HFFc6 (cell line): ENCODE measurements around the gene JAKMIP2. TPM values are rescaled to one million over a fixed set of nuclear protein-coding genes. Genes with fewer than 3 reads are reported as not detected.

Experiments used
- DNase-seq: peaks from one replicate; pipeline ENCODE4 v3.0.0-alpha.2; 2018
- H3K27ac Mint-ChIP-seq: 2 replicates; pipeline ENCODE4 v1.8.0; 2020; ENCODE audit warnings: mild to moderate bottlenecking, mixed read lengths
- H3K27me3 Mint-ChIP-seq: 2 replicates; pipeline ENCODE4 v1.8.0; 2021; ENCODE audit warnings: mild to moderate bottlenecking, moderate library complexity, mixed read lengths; ENCODE audit not compliant: insufficient read depth
- H3K36me3 Mint-ChIP-seq: 2 replicates; pipeline ENCODE4 v1.8.0; 2021; ENCODE audit warnings: low read depth, mixed read lengths
- H3K4me1 Mint-ChIP-seq: 2 replicates; pipeline ENCODE4 v1.8.0; 2020; ENCODE audit warnings: low read depth, mixed read lengths
- H3K4me3 Mint-ChIP-seq: 2 replicates; pipeline ENCODE4 v1.8.0; 2020; ENCODE audit warnings: mild to moderate bottlenecking, moderate library complexity, mixed read lengths
- H3K9me3 Mint-ChIP-seq: 2 replicates; pipeline ENCODE4 v1.8.0; 2020; ENCODE audit warnings: mild to moderate bottlenecking, mixed read lengths
- total RNA-seq, 6 experiments: library from RNA; stranded (reverse); fragmentation: NEBNext Ultra II Directional; extraction: Animal tissue kit (Norgen Biotek cat#: 25700); gene quantifications; 2 replicates in 1 of 6; 3 replicates in 5 of 6; pipeline ENCODE4 v1.2.3, GENCODE V29; 2021
- TF ChIP-seq, protein P1 (sequence below): fragments of 200-600 bp; sonication (generic); IDR thresholded peaks from 2 replicates; pipeline ENCODE4 v1.5.0; 2021; ENCODE audit warnings: antibody characterized with exemption, mild to moderate bottlenecking

The JAKMIP2 gene
- total RNA-seq, 6 experiments from 2014 or later: not detected

DNA sequence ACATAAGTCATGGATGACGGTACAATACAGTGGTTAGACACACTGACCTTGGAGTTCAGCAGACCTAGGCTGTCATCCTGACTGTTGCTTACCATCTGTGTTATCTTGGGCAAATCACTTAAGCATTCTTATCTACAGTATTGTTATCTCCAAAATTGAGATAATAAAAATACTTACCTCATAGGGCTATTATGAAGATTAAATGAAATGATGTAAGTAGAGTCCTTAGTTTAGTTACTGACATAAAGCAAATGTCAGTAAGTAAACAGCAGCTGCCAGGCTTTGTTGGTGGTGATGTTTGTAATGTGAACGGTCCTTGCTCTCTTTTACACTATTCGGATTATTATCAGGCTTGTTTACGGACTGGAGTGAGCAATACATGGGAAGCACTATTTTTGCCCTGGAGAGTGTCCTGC lies 165.3 kb downstream of the JAKMIP2 start:
- Mint-ChIP-seq H3K4me3 (no peak overlapping the region), H3K27me3 (peaks cover 2% of the 10 kb centered on the region; the same call in 1 of the 2 replicates), H3K9me3 (no peaks in the 10 kb centered on the region), H3K4me1 (no peaks in the 10 kb centered on the region), H3K27ac (no peak overlapping the region), H3K36me3 (no peaks in the 10 kb centered on the region)
- DNase-seq: no peak
- TF ChIP-seq, protein P1, sequence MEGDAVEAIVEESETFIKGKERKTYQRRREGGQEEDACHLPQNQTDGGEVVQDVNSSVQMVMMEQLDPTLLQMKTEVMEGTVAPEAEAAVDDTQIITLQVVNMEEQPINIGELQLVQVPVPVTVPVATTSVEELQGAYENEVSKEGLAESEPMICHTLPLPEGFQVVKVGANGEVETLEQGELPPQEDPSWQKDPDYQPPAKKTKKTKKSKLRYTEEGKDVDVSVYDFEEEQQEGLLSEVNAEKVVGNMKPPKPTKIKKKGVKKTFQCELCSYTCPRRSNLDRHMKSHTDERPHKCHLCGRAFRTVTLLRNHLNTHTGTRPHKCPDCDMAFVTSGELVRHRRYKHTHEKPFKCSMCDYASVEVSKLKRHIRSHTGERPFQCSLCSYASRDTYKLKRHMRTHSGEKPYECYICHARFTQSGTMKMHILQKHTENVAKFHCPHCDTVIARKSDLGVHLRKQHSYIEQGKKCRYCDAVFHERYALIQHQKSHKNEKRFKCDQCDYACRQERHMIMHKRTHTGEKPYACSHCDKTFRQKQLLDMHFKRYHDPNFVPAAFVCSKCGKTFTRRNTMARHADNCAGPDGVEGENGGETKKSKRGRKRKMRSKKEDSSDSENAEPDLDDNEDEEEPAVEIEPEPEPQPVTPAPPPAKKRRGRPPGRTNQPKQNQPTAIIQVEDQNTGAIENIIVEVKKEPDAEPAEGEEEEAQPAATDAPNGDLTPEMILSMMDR: no peak

DNA sequence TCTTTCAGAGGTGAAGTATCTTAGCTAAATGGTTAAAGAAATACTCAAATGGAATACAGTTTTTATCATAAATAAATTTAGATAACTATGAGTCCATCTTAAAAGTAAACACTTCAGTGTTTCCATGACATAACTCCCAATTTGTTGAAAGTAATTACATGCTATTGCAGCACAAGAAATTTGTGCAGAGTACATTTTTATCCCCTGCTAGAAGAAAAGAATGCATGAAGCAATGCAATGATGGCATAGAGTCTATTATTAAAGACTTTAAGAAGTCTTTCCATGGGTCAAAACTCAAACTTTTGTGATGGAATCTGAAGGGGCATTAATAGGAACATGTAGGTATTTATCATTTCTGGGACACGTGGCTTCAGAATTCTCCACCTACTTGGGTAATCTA lies 166.1 kb downstream of the JAKMIP2 start:
- H3K27me3 Mint-ChIP-seq: peaks cover 2% of the 10 kb centered on the region
- no peak overlapping the region for H3K4me3 Mint-ChIP-seq
- no peaks in the 10 kb centered on the region for H3K4me1 Mint-ChIP-seq
- TF ChIP-seq, protein P1: no peak
- H3K9me3 Mint-ChIP-seq: no peaks in the 10 kb centered on the region
- no peaks in the 10 kb centered on the region for H3K36me3 Mint-ChIP-seq
- no peak for DNase-seq
- H3K27ac Mint-ChIP-seq: no peak overlapping the region

DNA sequence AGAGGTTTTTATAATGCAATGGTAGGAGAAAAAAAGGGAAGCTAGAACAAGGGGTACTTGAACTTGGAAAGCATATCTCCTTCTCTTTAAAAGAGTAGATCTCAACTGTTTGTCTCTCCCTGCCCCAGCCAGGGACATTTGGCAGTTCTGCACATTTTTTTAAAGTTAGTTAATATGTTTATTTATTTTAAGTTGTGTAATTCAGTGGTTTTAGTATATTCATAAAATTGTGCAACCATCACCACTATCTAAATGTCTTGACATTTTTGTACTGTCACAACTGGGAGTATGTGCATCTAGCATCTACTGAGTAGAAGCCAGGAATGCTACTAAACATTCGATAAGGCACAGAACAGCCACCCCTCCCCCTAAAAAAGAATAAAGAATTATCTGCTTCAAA lies 169.2 kb downstream of the JAKMIP2 start:
- peak; percentile 12 for DNase-seq
- TF ChIP-seq, protein P1: no peak
- Mint-ChIP-seq H3K36me3 (no peaks in the 10 kb centered on the region), H3K27ac (no peak overlapping the region), H3K4me3 (no peak overlapping the region), H3K9me3 (no peaks in the 10 kb centered on the region), H3K27me3 (peaks cover 6% of the 10 kb centered on the region), H3K4me1 (no peaks in the 10 kb centered on the region)

DNA sequence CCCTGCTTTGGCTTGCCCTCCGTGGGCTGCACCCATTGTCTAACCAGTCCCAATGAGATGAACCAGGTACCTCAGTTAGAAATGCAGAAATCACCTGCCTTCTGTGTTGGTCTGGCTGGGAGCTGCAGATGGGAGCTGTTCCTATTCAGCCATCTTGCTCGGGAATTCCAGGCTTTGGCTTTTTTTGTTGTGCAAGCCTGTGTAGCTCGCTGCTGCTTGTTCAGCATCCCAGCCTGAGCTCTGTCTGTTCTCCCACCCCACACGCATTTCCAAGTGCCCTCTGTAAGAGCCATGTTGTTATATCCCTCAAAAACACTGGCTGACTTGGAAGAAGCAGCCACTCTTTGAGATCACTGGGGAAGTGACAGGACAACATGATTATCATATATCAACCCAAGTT lies 171.0 kb downstream of the JAKMIP2 start:
- Mint-ChIP-seq H3K4me1 (no peaks in the 10 kb centered on the region), H3K36me3 (no peaks in the 10 kb centered on the region), H3K27me3 (peaks cover 11% of the 10 kb centered on the region), H3K27ac (no peak overlapping the region), H3K9me3 (no peaks in the 10 kb centered on the region), H3K4me3 (no peak overlapping the region)
- TF ChIP-seq, protein P1: no peak
- DNase-seq: no peak

DNA sequence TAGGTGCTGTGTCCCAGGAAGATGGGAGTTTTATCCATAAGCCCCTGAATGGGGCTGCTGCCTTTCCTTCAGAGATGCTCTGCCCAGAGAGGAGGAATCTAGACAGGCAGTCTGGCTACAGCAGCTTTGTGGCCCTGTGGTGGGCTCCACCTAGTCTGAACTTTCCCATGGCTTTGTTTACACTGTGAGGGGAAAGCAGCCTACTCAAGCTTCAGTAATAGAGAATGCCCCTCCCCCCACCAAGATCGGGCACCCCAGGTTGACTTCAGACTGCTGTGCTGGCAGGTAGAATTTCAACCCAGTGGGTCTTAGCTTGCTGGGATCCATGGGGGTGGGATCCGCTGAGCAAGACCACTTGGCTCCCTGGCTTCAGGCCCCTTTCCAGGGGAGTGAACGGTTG lies 171.7 kb downstream of the JAKMIP2 start:
- peaks cover 11% of the 10 kb centered on the region for H3K27me3 Mint-ChIP-seq
- DNase-seq: no peak
- TF ChIP-seq, protein P1: no peak
- no peaks in the 10 kb centered on the region for H3K9me3 Mint-ChIP-seq
- H3K4me3 Mint-ChIP-seq: no peak overlapping the region
- no peak overlapping the region for H3K27ac Mint-ChIP-seq
- H3K4me1 Mint-ChIP-seq: no peaks in the 10 kb centered on the region
- H3K36me3 Mint-ChIP-seq: no peaks in the 10 kb centered on the region

DNA sequence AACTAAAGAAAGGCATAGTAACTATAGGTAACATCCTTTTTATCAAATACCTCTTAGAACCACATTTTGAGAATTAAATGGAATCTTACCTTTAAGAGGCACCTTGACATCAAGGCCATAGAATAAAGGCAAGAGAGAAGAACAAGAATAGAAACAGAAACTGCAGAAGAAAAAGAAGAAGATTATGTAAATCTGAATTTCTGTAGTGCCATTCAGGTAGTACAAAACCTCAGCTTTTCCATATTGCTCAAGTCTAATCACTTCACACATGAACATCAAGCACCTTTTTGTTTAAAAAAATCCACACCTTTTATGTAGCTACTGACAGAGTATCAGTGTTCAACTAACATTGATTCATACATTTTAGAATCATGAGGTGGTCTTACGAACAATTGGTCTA lies 180.9 kb downstream of the JAKMIP2 start:
- TF ChIP-seq, protein P1: no peak
- no peak overlapping the region for H3K27ac Mint-ChIP-seq
- H3K9me3 Mint-ChIP-seq: no peaks in the 10 kb centered on the region
- no peak overlapping the region for H3K4me3 Mint-ChIP-seq
- no peak for DNase-seq
- no peaks in the 10 kb centered on the region for H3K36me3 Mint-ChIP-seq
- H3K27me3 Mint-ChIP-seq: peaks cover 3% of the 10 kb centered on the region; the same call in 1 of the 2 replicates
- H3K4me1 Mint-ChIP-seq: no peaks in the 10 kb centered on the region
